Activated CD8-positive, alpha-beta memory T cell treated with anti-CD3 and anti-CD28 coated beads for 1 hour (primary cell): ENCODE data around the gene SYT1.

Experiments used
- DNase-seq, 2 donors: peaks; one replicate each; pipeline ENCODE4 v3.0.0-alpha.2; 2020; ENCODE audit warnings: low read depth in 1 of 2; ENCODE audit errors: extremely low read depth in 1 of 2

The SYT1 gene

DNA sequence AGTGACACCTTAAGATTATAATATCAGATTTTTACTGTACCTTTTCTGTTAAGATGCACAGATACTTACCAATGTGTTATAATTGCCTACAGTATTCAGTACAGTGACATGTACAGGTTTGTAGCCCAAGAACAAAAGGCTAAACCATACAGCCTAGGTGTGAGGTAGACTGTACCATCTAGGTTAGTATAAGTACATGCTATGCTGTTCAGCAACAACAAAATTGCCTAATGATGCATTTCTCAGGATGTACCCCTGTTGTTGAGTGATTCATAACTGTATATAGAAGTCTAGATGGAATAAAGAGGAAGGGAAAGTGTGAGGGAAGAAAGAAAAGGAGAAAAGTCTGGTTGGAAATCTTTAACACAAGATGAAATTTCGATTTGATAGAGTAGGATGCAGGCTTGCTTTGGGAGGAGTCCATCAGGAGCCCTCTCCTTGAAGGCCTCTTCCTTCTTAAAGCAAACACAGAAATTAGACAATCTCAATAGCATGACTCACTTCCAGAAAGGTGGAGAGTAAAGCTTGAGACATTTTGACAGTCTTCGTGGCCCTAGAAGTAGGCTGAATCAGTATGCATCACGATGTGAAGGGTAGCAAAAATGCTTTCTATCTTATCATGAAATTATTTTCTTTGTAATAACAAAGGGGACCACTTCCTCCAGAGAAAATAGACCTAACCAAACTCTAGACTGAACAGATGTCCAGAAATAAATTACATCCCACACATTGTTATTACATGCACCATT is 191.5 kb downstream of the SYT1 start:
- DNase-seq: no peak

DNA sequence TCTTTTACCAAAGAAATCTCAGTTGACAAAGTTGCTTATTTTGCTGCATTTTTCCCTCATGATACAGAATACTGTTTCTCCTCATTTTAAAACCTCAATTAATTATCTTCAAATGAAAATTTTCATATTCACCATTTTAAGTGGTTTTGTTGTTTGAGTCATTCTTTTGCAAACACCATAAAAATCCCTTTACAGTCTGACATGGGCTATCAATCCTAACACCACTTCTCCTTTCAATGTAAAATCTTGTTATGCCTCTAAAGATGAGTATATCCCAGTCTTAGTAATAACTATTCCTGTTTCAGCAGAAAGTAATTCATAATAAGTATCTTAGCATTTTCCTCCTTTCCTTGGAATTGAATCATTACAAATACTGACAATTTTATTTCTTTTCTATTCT is 192.2 kb downstream of the SYT1 start:
- no peak for DNase-seq

DNA sequence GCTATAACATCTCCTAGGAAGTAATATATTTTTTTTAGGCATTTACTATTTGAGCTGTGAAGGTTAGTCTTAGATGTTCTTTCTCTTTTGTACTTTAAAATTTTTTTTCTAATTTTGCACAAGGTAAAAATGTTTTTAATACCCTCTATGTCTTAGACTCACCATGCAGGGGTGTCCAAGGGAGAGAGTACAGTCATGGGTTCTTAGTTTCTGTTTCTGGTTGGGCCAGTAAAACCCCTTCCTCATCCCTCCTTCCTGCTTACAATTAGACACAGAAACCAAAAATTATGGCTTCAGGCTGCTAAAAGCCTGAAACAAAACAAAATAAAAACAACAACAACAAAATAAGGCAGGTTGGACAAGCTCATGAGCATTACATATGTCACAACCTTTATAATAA is 193.0 kb downstream of the SYT1 start:
- DNase-seq: no peak

DNA sequence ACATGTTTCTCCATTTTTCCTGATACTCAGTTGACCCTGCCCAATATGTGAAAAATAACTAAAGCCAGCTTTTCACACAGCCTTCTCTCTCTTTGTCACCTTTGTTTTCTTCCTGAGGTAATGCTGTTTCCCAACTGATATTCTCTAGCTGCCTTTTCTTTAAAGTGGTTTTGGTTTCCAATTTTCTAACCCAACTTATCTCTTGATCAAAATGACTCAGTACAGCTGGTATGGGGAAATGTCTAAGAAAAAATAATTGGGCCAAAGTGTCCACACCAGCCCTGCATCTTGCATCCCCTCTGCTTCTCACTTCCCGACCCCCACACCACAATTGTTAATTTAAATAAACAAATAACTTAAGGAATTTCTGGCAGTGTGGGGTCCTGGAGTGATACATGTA is 193.8 kb downstream of the SYT1 start:
- DNase-seq: no peak

DNA sequence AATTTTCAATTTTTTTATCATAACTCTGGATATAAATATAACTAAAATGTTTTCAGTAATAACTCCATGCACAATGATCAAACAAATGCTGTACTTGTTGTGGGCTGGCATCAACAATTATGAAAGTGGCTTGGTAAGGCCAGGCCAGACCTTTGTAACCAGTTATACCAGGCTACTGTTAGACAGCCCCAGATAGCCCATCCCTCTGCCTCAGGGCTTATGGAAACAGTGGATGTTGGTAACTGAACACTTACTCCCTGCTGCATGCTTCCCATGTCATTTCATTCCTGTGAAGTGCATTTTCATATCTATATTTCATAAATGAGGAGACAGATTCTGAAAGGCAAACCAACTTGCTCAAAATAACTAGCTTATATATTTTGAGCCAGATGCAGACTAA is 195.0 kb downstream of the SYT1 start:
- no peak for DNase-seq

DNA sequence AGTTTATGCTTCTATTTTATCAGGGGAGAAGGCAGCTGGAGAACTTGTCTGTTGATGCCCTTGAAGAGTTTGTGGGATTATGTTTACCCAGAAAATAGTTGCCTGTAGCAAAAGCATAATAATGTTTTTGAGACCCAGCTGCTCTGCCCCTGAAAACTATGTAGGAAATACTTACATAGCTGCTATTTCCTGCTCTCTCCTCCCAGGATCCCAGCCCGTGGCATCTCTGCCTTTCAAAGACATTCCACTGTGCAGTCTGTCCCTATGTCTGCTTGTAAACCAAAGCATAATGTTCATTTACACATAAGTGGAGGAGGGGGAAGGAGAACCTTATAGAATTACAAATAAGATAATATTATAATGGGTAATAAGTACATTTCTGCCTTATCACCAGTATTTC is 198.7 kb downstream of the SYT1 start:
- no peak for DNase-seq

DNA sequence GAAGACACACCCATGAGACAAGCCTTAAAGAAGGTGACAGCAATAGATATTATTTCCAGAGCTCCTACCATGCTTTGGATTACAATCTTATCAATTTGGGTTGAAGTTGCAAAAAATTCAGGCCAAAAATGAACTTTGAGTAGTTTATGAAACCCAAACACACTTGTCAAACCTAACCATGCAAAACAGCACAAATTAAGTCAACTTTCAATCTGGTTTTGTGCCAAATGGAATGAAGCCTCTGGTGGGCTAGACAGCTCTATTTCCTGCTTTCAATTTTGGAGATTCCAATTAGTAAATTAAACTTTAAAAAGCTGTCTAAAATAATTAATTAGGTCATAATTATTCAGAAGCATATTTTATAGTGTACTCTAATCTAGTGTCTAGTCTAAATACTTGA is 203.4 kb downstream of the SYT1 start:
- DNase-seq: no peak

DNA sequence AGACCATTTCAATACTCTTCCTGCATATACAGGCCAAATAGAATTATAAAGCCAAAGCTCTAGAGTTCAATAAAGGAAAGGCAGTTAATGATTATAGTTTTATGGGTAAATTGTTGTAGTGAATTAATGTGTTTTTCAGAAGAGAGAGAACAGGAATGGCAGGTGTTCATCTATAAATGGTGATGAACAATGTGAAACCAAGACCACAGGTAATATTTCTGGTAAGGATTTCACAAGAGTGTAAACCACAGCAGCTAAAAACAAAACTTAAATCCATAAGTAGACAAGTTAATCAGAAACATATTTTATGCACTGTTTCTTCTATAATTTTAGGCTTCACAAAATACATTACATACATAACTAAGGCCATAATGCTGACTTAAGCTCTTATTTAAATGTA is 204.4 kb downstream of the SYT1 start:
- no peak for DNase-seq

DNA sequence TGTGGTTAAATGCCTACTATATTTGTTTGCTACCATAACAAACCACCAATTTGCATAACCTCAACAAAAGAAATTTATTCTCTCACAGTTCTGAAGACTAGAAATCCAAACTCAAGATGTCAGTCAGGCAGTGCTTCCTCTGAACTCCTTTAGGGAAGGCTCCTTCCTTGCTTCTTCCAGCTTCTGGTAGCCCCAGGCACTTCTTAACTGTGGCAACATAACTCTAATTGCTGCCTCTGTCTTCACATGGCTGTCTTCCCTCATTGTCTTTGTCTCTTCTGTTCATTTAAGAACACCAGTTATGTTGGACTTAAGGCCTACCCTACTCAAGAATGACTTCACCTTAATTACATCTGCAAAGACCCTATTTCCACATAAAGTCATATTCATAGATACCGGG is 206.9 kb downstream of the SYT1 start:
- DNase-seq: no peak

DNA sequence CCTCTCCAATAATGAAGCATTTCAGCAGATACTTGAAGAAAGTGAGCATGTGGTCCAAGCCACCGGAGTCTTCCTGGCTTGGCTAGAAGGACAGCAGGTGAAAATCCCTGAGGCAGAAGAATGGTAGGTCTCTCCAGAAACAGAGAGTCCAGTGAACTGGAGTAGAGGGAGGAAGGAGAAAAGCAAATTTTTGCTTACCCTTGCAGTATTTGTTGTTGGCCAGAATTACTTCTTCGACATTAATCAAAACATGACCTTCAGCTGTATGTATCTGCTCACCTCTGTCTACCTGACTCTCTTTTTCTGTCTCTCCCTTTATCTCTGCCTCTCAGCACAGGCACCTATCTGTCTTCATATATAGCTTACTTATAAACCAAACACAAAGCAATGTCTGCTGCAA is 208.9 kb downstream of the SYT1 start:
- DNase-seq: no peak

DNA sequence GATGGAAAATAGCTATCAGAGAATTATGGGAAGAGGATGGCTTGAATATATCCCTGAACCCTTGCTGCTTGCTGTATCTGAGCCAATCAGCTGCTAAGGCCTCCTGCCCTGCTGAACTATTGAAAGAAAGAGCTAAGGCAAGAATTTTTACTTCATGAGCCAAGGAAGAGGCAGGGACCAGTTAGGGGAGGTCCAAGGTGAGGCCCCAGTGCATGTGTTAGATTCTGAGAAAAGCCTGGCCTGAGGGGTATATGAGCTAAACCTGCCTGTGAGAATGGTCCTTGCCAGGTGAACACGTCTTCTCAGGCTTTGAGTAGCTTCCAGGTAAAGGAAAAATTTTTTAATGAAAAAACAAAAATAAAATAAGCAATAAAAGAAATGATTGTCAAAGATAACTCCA is 218.0 kb downstream of the SYT1 start:
- no peak for DNase-seq

DNA sequence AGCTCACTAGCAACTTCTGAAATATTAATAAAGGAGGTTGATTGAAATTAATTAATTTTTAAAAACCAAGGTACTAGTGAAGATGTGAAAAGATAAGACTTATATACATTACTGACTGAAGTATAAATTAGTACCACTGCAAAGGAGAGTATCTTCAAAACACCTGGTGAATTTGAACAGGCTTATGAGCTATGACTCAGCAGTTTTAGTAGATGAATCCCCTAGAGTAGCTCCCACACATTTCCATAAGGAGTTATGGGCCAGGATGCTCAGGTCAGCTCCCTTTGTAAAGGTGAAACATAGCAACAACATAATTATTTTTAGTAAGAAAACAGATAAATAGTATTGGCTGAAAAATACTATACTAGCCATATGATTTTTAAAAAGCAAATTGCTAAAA is 218.6 kb downstream of the SYT1 start:
- no peak for DNase-seq

DNA sequence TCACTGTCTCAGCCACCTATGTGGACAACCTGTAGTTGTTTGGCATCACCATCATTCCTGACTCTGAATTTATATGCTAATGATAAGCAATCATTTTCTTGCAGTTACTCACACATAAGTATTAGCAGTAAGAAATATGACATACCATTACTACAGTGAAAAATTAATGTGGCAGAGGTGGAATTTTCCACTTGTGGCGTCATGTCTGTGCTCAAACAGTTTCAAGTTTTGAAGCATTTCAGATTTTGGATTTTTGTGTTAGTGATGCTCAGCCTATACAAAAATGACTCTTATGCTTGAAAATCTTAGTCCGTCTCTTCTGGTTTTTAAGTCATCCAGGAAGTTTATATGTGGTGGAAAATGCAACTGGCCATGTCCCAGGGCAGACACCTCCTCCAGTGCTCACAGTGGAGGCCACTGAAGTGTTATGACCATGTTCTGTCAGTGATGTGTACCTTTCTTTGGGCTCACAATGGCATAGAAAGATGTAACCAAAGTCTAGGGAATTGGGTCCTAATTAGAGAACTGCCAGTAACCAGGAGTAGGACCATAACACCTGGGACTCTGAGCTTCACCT is 220.6 kb downstream of the SYT1 start:
- DNase-seq: no peak

DNA sequence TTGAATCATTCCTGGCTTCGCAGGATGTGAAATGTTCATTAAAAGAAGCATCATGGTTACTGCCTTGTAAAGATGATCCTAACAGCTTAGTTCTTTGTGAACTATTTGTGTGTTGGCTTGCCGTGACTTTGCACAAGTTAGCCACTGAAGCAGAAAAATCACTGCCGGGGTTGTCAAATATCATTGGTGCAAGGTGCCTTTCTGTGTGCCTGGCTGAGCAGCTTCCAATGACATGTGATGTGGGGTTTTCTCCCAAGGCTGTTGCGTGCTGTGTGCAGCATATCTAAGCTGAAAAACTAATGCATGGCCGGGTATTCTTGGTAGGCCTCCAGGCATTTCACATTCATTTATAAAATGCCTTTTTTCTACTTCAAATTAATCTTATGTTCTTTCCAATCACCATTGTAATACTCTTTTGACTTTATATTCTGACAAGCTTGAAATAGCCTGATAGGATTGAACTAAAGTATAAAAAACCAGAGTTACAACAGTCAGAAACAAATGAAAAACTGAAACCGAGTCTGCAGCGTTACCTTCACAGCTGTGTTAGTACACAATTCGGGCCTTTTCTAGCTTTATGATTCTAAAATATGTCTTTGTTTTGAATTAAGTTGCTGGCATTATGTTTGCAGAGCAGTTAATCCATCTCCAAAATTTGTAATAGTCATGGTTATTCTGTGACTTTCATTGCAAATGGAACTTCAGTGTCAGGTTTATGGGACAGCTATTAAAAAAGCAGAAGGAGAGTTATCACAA is 222.1 kb downstream of the SYT1 start:
- DNase-seq: no peak

DNA sequence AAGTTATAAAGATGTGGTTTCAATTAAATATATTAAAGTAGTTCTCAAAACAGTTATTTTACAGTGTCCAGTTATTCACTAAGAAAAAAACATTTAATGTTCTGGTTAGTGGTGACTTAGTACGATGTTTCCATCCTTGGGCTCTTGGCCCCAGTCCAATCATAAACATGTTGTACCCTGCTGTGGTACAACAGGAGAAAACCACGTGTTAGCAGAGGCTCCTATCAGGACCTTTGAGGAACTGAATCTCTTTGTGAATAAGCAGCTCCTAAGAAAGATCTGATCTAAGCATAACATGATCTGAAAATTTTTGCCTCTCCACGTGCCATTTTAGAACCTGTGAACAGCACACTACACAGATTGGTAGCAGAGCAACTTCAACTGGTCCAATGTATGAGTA is 234.0 kb downstream of the SYT1 start:
- no peak for DNase-seq

DNA sequence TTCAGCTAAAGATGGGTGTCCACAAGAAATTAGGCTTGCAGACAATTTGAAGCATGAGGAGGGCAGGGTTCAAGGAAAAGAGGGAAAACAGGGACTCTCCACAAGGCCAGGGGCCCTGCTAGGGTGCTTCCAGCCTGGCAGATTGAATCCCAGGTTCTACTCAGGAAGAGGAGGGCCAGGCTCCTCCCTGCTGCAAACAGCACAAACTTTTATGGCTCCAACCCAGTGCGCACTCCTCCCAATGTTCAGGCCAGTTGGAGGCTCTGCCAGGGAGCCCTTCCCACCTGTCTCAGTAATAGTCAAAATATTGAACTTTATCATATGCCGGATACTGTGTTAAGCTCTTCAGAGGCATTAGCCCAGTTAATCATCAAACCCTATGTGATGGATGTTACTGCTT is 244.4 kb downstream of the SYT1 start:
- no peak for DNase-seq

DNA sequence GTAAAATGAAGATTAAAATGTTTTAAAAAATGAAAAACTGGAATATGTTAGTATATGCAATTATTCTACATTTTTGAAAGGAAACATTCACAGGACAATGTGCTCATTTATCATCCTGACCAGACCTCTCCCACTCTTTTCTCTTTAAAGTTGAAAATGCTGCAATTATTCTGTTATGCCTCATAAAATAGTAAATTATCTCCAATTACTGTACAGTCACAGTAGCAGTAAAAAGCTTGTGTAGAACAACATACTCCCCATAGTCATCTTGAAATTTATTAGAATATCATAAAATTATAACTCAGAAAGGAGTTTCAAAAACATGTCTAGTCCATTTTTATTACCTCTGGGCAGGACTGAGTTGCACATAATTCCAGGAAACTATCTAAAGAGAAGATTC is 250.3 kb downstream of the SYT1 start:
- no peak for DNase-seq

DNA sequence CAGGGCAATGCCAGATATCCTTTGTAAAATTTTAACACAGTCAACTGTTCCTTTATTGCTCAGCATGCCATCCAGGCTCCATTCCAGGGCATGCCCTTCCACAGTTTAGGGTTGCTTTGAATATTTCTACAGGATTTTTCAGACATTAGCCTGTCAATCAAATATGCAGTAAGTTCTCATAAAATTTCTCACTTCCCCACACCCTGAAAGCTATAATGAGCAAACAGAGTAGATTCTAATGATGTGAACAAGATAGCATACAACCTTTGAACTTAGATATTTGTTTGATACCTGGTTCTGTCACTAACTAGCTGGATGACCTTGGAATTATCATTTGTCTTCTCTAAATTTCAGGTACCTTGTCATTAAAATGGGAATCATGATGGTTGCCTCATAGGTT is 251.2 kb downstream of the SYT1 start:
- no peak for DNase-seq

DNA sequence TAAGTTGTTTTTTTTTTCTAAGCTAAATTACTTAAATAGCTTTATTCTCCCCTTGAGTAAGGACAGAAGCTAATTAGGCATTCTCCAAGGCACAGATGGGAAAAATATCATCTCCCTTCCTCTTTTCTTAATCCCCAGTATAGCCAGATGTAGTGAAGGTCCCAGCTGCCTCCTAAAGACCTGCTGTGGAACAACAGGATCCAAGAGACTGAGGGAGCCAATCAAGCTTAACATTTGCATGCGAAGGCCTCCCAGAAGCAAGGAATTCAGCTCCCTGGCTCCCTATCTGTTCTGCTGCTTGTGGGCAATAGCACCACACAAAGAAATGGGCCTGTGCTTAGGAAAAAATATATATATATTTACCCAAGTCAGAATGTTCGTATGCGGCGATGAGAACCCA is 255.2 kb downstream of the SYT1 start:
- DNase-seq: no peak

DNA sequence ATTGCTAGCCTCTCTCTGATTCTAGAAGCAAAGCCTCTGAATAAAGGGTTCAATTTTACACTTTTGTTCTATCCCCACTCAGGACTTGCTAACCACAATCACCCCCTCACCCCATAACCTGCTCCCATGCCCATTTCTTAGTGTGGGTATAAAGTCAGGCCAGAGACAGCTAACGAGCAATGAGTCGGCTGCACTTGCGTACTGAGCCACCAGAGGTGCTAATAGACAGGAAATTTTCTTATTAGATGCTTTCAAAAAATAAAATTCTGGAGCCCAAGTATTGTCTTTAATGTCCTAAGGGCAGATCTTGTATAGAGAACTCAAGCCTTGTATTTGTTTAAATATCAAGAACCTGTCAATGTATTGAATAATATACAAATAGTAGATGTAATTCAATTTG is 256.9 kb downstream of the SYT1 start:
- no peak for DNase-seq

DNA sequence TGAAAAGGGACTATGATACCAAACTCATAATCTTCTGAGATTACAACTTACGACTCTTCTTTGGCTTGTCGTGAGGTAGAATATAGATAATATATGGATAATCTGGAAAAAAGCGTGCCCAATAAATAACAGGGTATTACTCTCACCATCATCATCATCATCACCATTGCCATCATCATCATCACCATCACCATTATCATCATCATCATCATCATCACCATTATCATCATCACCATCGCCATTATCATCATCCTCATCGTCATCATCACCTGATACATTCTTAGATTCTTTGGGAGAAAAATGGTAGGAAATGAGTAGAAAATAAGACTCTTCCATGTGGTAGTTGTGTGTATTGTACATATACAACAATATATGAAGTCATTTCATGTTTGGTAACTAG is 259.8 kb downstream of the SYT1 start:
- DNase-seq: no peak

DNA sequence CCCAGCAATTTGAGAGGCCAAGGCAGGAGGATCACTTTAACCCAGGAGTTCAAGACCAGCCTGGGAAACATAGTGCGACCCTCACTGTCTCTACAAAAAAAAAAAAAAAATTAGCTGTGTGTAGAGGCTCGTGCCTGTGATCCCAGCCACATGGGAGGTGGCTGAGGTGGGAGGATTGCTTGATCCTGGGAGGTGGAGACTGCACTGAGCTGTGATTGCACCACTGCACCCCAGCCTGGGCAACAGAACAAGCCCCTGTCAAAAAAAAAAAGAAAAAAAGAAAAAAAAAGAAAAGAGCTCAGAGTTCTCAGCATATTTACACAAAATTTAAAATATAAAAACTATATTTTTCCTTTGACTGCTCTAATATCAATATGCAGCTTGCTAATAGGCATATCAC is 260.8 kb downstream of the SYT1 start:
- no peak for DNase-seq
